C4-2B (cell line): ENCODE measurements around the gene BABAM2.

Experiments used
- H3K27ac ChIP-seq: fragments of 450-650 bp; 2 replicates; pipeline ENCODE4 v1.5.1; 2017
- CTCF ChIP-seq: fragments of 450-650 bp; conservative IDR thresholded peaks from 2 replicates; pipeline ENCODE4 v1.5.1; 2017; ENCODE audit warnings: mild to moderate bottlenecking
- ZFX ChIP-seq: fragments of 450-650 bp; IDR thresholded peaks from 2 replicates; pipeline ENCODE4 v1.6.1; 2017

Gene BABAM2

GRCh38 chr2:28352610-28353195 lies 462.2 kb downstream of the BABAM2 start:
- no peak overlapping the region for H3K27ac ChIP-seq
- TF ChIP-seq CTCF (no peak), ZFX (no peak)

DNA sequence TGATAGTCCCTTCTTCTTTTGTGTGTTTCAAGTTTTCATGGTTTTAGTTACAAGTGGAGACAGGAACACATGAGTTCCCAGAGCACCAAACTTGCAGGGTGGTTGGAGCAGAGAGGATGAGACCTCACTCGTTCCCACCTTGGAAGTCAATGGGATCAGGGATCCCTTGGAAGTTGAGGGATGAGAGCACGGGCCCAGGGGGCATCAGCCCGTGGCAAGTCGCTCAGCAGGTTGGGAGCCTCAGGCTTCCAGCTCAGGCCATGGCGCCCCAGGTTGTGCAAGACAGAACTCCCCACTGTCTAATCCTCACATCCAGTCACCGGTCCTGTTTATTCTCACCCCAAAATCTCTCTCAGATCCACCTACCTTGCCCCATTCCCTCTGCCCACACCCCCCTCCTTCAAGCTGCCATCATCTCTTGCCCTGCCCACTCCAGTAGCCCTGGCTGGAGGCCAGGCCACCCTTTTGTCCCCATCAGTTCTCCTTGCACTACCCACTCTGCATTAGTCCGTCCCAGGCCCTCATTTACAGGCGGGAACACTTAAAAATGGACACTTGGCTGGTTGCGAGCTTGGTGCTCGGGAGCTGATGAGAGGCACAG lies 464.5 kb downstream of the BABAM2 start:
- peak overlapping the region; percentile 69 for H3K27ac ChIP-seq
- TF ChIP-seq ZFX, result no peak
- no peak for TF ChIP-seq CTCF

DNA sequence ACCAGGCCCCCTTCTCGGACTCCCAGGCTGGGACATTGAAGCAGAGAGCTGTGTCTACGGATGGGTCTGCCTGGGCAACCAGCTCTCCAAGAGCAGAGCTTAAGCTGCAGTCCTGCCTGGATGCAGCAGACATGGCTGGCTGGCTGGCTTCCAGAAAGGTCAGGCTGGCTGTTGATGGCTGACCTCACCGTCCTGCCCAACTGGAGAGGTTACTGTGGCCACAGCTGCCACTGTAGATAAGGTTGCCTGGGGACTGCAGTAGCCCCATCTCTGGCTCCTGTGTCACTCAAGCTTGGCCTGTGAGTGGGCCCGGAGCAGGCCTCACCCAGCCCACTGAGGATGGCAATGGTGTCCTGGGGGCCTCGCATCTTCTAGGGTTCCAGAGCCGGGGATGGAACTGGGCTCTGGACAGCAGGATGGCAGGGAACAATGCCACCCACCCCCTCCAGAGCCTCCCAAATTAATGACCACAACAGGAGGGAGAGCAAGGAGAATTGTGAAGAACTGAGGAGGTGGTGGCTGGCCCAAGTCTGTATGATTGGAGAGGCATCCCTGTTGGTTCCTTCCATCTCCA lies 465.1 kb downstream of the BABAM2 start:
- H3K27ac ChIP-seq, result peak overlapping the region; percentile 69
- TF ChIP-seq ZFX (peak; percentile 38; the same call in 1 of the 2 replicates), CTCF (no peak)

GRCh38 chr2:28356095-28356911 lies 465.8 kb downstream of the BABAM2 start:
- no peak for TF ChIP-seq CTCF
- TF ChIP-seq ZFX, result peak; percentile 16; the same call in 1 of the 2 replicates
- peak overlapping the region; percentile 69 for H3K27ac ChIP-seq

GRCh38 chr2:28357055-28357454 lies 466.5 kb downstream of the BABAM2 start:
- H3K27ac ChIP-seq, result peak overlapping the region; percentile 69
- TF ChIP-seq CTCF, result no peak
- no peak for TF ChIP-seq ZFX

DNA sequence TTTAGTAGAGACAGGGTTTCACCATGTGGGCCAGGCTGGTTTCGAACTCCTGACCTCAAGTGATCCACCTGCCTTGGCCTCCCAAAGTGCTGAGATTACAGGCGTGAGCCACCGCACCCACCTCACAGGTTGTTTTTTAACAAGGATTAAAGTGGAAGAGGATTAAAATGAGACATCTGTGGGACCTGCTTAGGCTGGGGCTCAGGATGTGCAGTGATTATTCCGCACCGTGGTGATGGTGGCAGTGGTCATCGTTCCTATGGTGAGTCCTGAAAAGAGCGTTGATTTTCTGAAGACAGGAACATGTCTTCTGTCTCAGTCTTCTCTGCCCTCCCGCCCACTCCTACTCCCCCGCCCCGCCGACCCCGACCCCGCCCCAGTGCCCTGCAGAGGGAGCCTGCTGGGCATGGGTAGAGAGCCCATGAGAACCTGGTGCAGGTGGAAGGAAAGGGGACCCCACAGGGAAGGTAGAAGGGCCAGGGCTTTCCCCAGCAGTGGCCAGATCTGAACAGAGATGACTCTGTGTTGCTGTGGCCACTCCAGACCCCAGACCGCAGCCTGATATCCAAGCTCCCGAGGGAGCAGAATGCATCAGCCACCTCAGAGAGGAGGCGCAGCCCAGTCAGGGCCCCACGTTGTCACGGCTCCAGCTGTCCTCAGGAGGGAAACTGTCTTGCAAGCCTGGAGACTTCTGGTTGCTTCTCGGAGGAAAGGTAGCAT lies 467.6 kb downstream of the BABAM2 start:
- TF ChIP-seq CTCF (no peak), ZFX (no peak)
- no peak overlapping the region for H3K27ac ChIP-seq
